ENCODE data around the gene CACNA1C. TPM values are rescaled to one million over a fixed set of nuclear protein-coding genes. Genes with fewer than 3 reads are reported as not detected.
A peak's percentile ranks its signal among the peaks of the same experiment; 100 is the strongest.

Gene CACNA1C
- total RNA-seq, 6 donors from 2014 or later, result 5.2 to 45.1 (median 8.8) TPM

GRCh38 chr12:2642896-2643425 is 590.2 kb downstream of the CACNA1C start:
- Histone ChIP-seq H3K4me1 (peaks cover 0 to 9% (median 8%) of the 10 kb centered on the region in 4 donors), H3K27ac (no peak overlapping the region), H3K36me3 (no peaks in the 10 kb centered on the region), H3K27me3 (no peaks in the 10 kb centered on the region), H3K9me3 (no peaks in the 10 kb centered on the region), H3K4me3 (no peak overlapping the region)
- TF ChIP-seq POLR2A (IDR thresholded peaks at IDR 0.05) (no peak), POLR2AphosphoS5 (IDR thresholded peaks at IDR 0.05) (no peak), EP300 (IDR thresholded peaks at IDR 0.05) (no peak)
- TF ChIP-seq, protein P1, sequence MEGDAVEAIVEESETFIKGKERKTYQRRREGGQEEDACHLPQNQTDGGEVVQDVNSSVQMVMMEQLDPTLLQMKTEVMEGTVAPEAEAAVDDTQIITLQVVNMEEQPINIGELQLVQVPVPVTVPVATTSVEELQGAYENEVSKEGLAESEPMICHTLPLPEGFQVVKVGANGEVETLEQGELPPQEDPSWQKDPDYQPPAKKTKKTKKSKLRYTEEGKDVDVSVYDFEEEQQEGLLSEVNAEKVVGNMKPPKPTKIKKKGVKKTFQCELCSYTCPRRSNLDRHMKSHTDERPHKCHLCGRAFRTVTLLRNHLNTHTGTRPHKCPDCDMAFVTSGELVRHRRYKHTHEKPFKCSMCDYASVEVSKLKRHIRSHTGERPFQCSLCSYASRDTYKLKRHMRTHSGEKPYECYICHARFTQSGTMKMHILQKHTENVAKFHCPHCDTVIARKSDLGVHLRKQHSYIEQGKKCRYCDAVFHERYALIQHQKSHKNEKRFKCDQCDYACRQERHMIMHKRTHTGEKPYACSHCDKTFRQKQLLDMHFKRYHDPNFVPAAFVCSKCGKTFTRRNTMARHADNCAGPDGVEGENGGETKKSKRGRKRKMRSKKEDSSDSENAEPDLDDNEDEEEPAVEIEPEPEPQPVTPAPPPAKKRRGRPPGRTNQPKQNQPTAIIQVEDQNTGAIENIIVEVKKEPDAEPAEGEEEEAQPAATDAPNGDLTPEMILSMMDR (IDR thresholded peaks at IDR 0.05), result no peak
- WGBS, 2 donors, result 81 to 82% methylated on average over 4 to 7 of the region's 7 CpGs
- DNase-seq (peak; percentile 3 to 33), ATAC-seq (ENCODE audit: low FRiP score in 2 of 2) (no peak)

DNA sequence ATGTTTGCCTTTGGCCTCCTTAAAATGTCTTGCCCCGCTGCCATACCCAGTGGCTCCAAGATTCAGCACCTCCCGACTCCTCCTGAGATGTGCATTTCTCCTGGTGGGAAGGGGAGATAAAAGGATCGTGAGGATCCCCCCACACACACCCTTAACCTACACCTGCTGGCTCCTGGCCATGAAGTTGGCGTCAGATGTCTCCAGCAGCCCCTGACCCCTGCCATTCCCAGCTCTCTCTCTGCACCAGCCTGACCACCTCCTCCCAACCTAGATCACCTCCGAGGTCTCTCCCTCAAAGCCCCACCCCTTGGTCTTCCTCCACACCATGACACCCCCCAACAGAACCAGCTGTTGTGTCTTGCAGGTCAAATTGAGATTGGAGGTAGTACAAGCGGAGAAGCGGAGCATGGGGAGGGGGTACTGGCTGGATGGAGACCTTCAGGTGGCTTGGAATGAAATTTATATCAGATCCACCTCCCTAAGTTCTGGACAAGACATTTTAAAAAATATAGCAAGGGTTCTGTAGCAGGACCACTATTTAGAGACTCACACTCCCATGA is 590.9 kb downstream of the CACNA1C start:
- Histone ChIP-seq H3K9me3 (no peaks in the 10 kb centered on the region), H3K27me3 (no peaks in the 10 kb centered on the region), H3K4me3 (no peak overlapping the region), H3K27ac (no peak overlapping the region), H3K36me3 (no peaks in the 10 kb centered on the region), H3K4me1 (peaks cover 0 to 9% (median 8%) of the 10 kb centered on the region in 4 donors)
- ATAC-seq (ENCODE audit: low FRiP score in 2 of 2) (no peak), DNase-seq (no peak)
- TF ChIP-seq POLR2AphosphoS5 (IDR thresholded peaks at IDR 0.05) (no peak), EP300 (IDR thresholded peaks at IDR 0.05) (no peak), POLR2A (IDR thresholded peaks at IDR 0.05) (no peak)
- TF ChIP-seq, protein P1 (IDR thresholded peaks at IDR 0.05), result no peak
- WGBS, 2 donors, result 80 to 88% methylated on average over 7 of the region's 7 CpGs

- ATAC-seq (ENCODE audit: low FRiP score in 2 of 2) (no peak), DNase-seq (no peak)
- TF ChIP-seq POLR2AphosphoS5 (IDR thresholded peaks at IDR 0.05), result no peak
- no peak for TF ChIP-seq POLR2A (IDR thresholded peaks at IDR 0.05)
- no peak for TF ChIP-seq EP300 (IDR thresholded peaks at IDR 0.05)
- TF ChIP-seq, protein P1 (IDR thresholded peaks at IDR 0.05), result no peak
- no peaks in the 10 kb centered on the region for H3K9me3 ChIP-seq
- H3K4me3 ChIP-seq, result no peak overlapping the region
- 46 to 49% methylated on average over 7 to 8 of the region's 8 CpGs for WGBS, 2 donors
- H3K27ac ChIP-seq, result no peak overlapping the region
- H3K4me1 ChIP-seq, result peaks cover 0 to 9% (median 8%) of the 10 kb centered on the region in 4 donors
- H3K36me3 ChIP-seq, result no peaks in the 10 kb centered on the region
- no peaks in the 10 kb centered on the region for H3K27me3 ChIP-seq
Observed at GRCh38 chr12:2644683-2645405, 592.1 kb downstream of the CACNA1C start.

DNA sequence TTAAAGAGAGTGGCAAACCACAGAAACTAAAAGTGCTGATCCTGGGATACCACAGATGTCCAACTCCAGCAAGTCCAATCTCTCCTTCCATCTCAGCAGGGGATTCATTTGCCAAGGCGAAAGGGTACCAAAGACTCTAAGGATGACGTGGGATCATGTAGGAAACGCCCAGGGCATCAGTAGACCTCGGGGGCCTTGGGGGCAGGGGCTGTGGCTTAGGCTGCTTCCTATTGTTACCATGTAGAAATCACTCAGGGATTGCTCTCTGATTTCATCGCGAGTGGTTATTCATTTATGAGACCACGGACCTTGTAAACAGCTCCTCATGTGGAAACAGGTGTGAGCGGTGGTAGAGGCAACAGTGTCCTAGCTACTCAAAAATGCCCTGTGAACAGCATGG is 592.7 kb downstream of the CACNA1C start:
- H3K36me3 ChIP-seq, result no peaks in the 10 kb centered on the region
- H3K27me3 ChIP-seq, result no peaks in the 10 kb centered on the region
- TF ChIP-seq, protein P1 (IDR thresholded peaks at IDR 0.05), result no peak
- no peak for TF ChIP-seq POLR2AphosphoS5 (IDR thresholded peaks at IDR 0.05)
- TF ChIP-seq EP300 (IDR thresholded peaks at IDR 0.05), result no peak
- no peak for TF ChIP-seq POLR2A (IDR thresholded peaks at IDR 0.05)
- DNase-seq (no peak), ATAC-seq (ENCODE audit: low FRiP score in 2 of 2) (no peak)
- no peak overlapping the region for H3K4me3 ChIP-seq
- no peak overlapping the region for H3K27ac ChIP-seq
- H3K9me3 ChIP-seq, result no peaks in the 10 kb centered on the region
- 51 to 69% methylated on average over 8 of the region's 8 CpGs for WGBS, 2 donors
- peaks cover 0 to 8% (median 6%) of the 10 kb centered on the region in 4 donors for H3K4me1 ChIP-seq

Measured in upper lobe of left lung (tissue), 6 donors.